Right ventricle myocardium superior (tissue), 1 donor: ENCODE results near the gene BSN. TPM values are rescaled to one million over a fixed set of nuclear protein-coding genes. Genes with fewer than 3 reads are reported as not detected.
A peak's percentile ranks its signal among the peaks of the same experiment; 100 is the strongest.
"Not testable (repeated sequence)": the region's sequence is repeated elsewhere in the genome, so short reads cannot be mapped to it uniquely, and the experiment has no call there.

Source experiments
- ATAC-seq: fragments of 200-7000 bp; cut with Tn5 transposase; one replicate; pipeline ENCODE4 v1.9.1; 2020; ENCODE audit warnings: mild to moderate bottlenecking; ENCODE audit not compliant: poor library complexity
- DNase-seq: peaks from one replicate; pipeline ENCODE4 v3.0.0-alpha.2; 2020
- intact Hi-C: fragments of 100-400 bp; cut with DNase I; formaldehyde crosslinking; loops from one replicate; pipeline ENCODE4 v1.11.2; 2022
- total RNA-seq: library from RNA; stranded (reverse); fragmentation: NEBNext Ultra II Directional; extraction: Animal tissue kit (Norgen Biotek cat#: 25700); gene quantifications from one replicate; pipeline ENCODE4 v1.2.1, GENCODE V29; 2021
- donor health status: DM: no; HTN: yes; CAD: no; lungs with severe emphysema.

Gene BSN
- total RNA-seq, 1 donor from 2014 or later: 0.27 TPM

- intact Hi-C loops: no loop called here
- no peak for ATAC-seq
- DNase-seq: no peak
Observed at GRCh38 chr3:49680493-49681231, 126.4 kb downstream of the BSN start.

- no peak for DNase-seq
- intact Hi-C loops: no loop called here
- no peak for ATAC-seq
Observed at GRCh38 chr3:49681232-49681522, 126.9 kb downstream of the BSN start.

GRCh38 chr3:49681543-49681942 lies 127.3 kb downstream of the BSN start:
- intact Hi-C loops: no loop called here

GRCh38 chr3:49683162-49683561 lies 128.9 kb downstream of the BSN start:
- ATAC-seq (no peak), DNase-seq (no peak)
- intact Hi-C loops: no loop called here

More at GRCh38 chr3:49681543-49681942, 127.3 kb downstream of the BSN start:
- no peak for DNase-seq
- ATAC-seq: no peak

GRCh38 chr3:49684453-49684852 lies 130.2 kb downstream of the BSN start:
- DNase-seq, intact Hi-C loops, ATAC-seq: not testable (repeated sequence)

- DNase-seq, intact Hi-C loops, ATAC-seq: not testable (repeated sequence)
Observed at GRCh38 chr3:49685103-49685502, 130.8 kb downstream of the BSN start.

GRCh38 chr3:49685846-49686245 lies 131.6 kb downstream of the BSN start:
- ATAC-seq, DNase-seq, intact Hi-C loops: not testable (repeated sequence)

GRCh38 chr3:49686346-49686745 lies 132.1 kb downstream of the BSN start:
- peak; percentile 12 for ATAC-seq
- intact Hi-C loops, DNase-seq: not testable (repeated sequence)

- ATAC-seq (peak; percentile 51), DNase-seq (peak; percentile 69)
- intact Hi-C loops: not testable (repeated sequence)
Observed at GRCh38 chr3:49686769-49687423, 132.6 kb downstream of the BSN start.

- intact Hi-C loops, ATAC-seq, DNase-seq: not testable (repeated sequence)
Observed at GRCh38 chr3:49687424-49687795, 133.1 kb downstream of the BSN start.

GRCh38 chr3:49688338-49689045 lies 134.2 kb downstream of the BSN start:
- ATAC-seq, intact Hi-C loops, DNase-seq: not testable (repeated sequence)

- ATAC-seq (peak; percentile 90), DNase-seq (peak; percentile 94)
- intact Hi-C loops: no loop called here
Observed at GRCh38 chr3:49689046-49689907, 135.0 kb downstream of the BSN start, which contains the start of the genes MST1 and RNF123. Gene MST1 (minus strand): TSS chr3:49689474. CDS start chr3:49688691, 783 bp downstream. Gene RNF123 (plus strand): TSS chr3:49689557. CDS start chr3:49691166, 1,609 bp downstream.

GRCh38 chr3:49689908-49690624 lies 135.8 kb downstream of the BSN start:
- DNase-seq, intact Hi-C loops: not testable (repeated sequence)

GRCh38 chr3:49690856-49691255 lies 136.6 kb downstream of the BSN start:
- ATAC-seq, DNase-seq, intact Hi-C loops: not testable (repeated sequence)

More at GRCh38 chr3:49689908-49690624, 135.8 kb downstream of the BSN start:
- not testable (repeated sequence) for ATAC-seq

- DNase-seq, ATAC-seq, intact Hi-C loops: not testable (repeated sequence)
Observed at GRCh38 chr3:49691481-49691880, 137.2 kb downstream of the BSN start.

GRCh38 chr3:49694409-49695070 lies 140.3 kb downstream of the BSN start:
- intact Hi-C loops, ATAC-seq, DNase-seq: not testable (repeated sequence)

GRCh38 chr3:49695350-49696015 lies 141.2 kb downstream of the BSN start:
- intact Hi-C loops, DNase-seq: not testable (repeated sequence)
- peak; percentile 69 for ATAC-seq
